ENCODE results near the gene ABHD10. TPM values are rescaled to one million over a fixed set of nuclear protein-coding genes. Genes with fewer than 3 reads are reported as not detected.

The ABHD10 gene
- total RNA-seq, 2 donors from 2014 or later = 27.2 to 41.6 TPM

- no peak overlapping the region for H3K4me3 Mint-ChIP-seq
- ATAC-seq (no peak), DNase-seq (ENCODE audit: low spot score) (no peak)
- H3K4me1 Mint-ChIP-seq (ENCODE audit: low read depth in 2 of 2) = no peaks in the 10 kb centered on the region
- no peaks in the 10 kb centered on the region for H3K9me3 Mint-ChIP-seq
- no peak overlapping the region for H3K27ac Mint-ChIP-seq
- no peaks in the 10 kb centered on the region for H3K36me3 Mint-ChIP-seq
- peaks cover 6 to 7% of the 10 kb centered on the region in 2 donors for H3K27me3 Mint-ChIP-seq
These were observed 60.0 kb downstream of the ABHD10 start for GRCh38 chr3:112038863-112039262.

- ATAC-seq (no peak), DNase-seq (ENCODE audit: low spot score) (no peak)
- Mint-ChIP-seq H3K36me3 (no peaks in the 10 kb centered on the region), H3K4me3 (no peak overlapping the region), H3K27me3 (peaks cover 5 to 6% of the 10 kb centered on the region in 2 donors), H3K9me3 (no peaks in the 10 kb centered on the region), H3K27ac (no peak overlapping the region), H3K4me1 (ENCODE audit: low read depth in 2 of 2) (no peaks in the 10 kb centered on the region)
These were observed 62.5 kb downstream of the ABHD10 start for GRCh38 chr3:112041321-112041720.

- ATAC-seq = peak in 1 of 2 donors; percentile 32
- H3K4me3 Mint-ChIP-seq = no peak overlapping the region
- H3K4me1 Mint-ChIP-seq (ENCODE audit: low read depth in 2 of 2) = no peaks in the 10 kb centered on the region
- DNase-seq (ENCODE audit: low spot score) = no peak
- H3K36me3 Mint-ChIP-seq = no peaks in the 10 kb centered on the region
- H3K27me3 Mint-ChIP-seq = peaks cover 2 to 6% of the 10 kb centered on the region in 2 donors
- no peaks in the 10 kb centered on the region for H3K9me3 Mint-ChIP-seq
- no peak overlapping the region for H3K27ac Mint-ChIP-seq
These were observed 64.0 kb downstream of the ABHD10 start for GRCh38 chr3:112042842-112043280.

Other genes starting within 250 kb of the ABHD10 start
- 10 to 100 TPM; 12.2 to 13.6 TPM for gene PHLDB2, start 119.8 kb upstream of the ABHD10 start, total RNA-seq
- gene TAGLN3, start 19.9 kb downstream of the ABHD10 start, total RNA-seq = under 1 TPM in 1 of 2 donors, not detected in 1; 0.74 TPM
- not detected for gene TMPRSS7, start 55.7 kb downstream of the ABHD10 start, total RNA-seq
- 1 to 10 TPM in 1 of 2 donors, under 1 TPM in 1; 0.64 to 1.8 TPM for gene C3orf52, start 107.4 kb downstream of the ABHD10 start, total RNA-seq
- 1 to 10 TPM in 1 of 2 donors, under 1 TPM in 1; 1.00 to 5.3 TPM for gene GCSAM, start 154.2 kb downstream of the ABHD10 start, total RNA-seq

All from natural killer cell treated with Interleukin-12 subunit alpha and Interleukin-12 subunit beta and Interleukin-15 and Interleukin-18, amount 100 ng/mL, for 72 hours (primary cell).